Nephron progenitor cell (in vitro differentiated cells): ENCODE data around the gene DPYSL3.

Source experiments
- DNase-seq: peaks from one replicate; pipeline ENCODE4 v3.0.0; 2021
- H3K27ac Mint-ChIP-seq: 2 replicates; pipeline ENCODE4 v1.8.0; 2021; ENCODE audit warnings: mild to moderate bottlenecking, moderate library complexity, mixed read lengths
- H3K27me3 Mint-ChIP-seq: 2 replicates; pipeline ENCODE4 v1.8.0; 2021; ENCODE audit warnings: mild to moderate bottlenecking, low read depth, mixed read lengths; ENCODE audit not compliant: poor library complexity
- H3K36me3 Mint-ChIP-seq: 2 replicates; pipeline ENCODE4 v1.8.0; 2021; ENCODE audit warnings: low read depth, mixed read lengths
- H3K4me1 Mint-ChIP-seq: 2 replicates; pipeline ENCODE4 v1.8.0; 2021; ENCODE audit warnings: mixed read lengths
- H3K4me3 Mint-ChIP-seq: 2 replicates; pipeline ENCODE4 v1.8.0; 2021; ENCODE audit warnings: mild to moderate bottlenecking, moderate library complexity, mixed read lengths
- H3K9me3 Mint-ChIP-seq: 2 replicates; pipeline ENCODE4 v1.8.0; 2021; ENCODE audit warnings: mild to moderate bottlenecking, moderate library complexity, mixed read lengths
- CTCF ChIP-seq: fragments of 200-600 bp; sonication (generic); IDR thresholded peaks from 2 replicates; pipeline ENCODE4 v1.5.0; 2021; ENCODE audit warnings: antibody characterized with exemption

DPYSL3 gene

GRCh38 chr5:147465747-147466146 is 44.1 kb downstream of the DPYSL3 start:
- H3K36me3 Mint-ChIP-seq: peaks cover 4% of the 10 kb centered on the region
- TF ChIP-seq CTCF: no peak
- peaks cover 20% of the 10 kb centered on the region for H3K4me1 Mint-ChIP-seq
- no peak for DNase-seq
- H3K4me3 Mint-ChIP-seq: no peak overlapping the region
- no peaks in the 10 kb centered on the region for H3K27me3 Mint-ChIP-seq
- H3K27ac Mint-ChIP-seq: no peak overlapping the region
- peaks cover 4% of the 10 kb centered on the region for H3K9me3 Mint-ChIP-seq

GRCh38 chr5:147464211-147464610 is 45.7 kb downstream of the DPYSL3 start:
- peak; percentile 42 for TF ChIP-seq CTCF

GRCh38 chr5:147461915-147462314 is 48.0 kb downstream of the DPYSL3 start:
- DNase-seq: no peak
- no peak for TF ChIP-seq CTCF
- Mint-ChIP-seq H3K27ac (no peak overlapping the region), H3K4me3 (no peak overlapping the region), H3K36me3 (peaks cover 16% of the 10 kb centered on the region), H3K9me3 (peaks cover 10% of the 10 kb centered on the region), H3K4me1 (peaks cover 20% of the 10 kb centered on the region), H3K27me3 (no peaks in the 10 kb centered on the region)

More at GRCh38 chr5:147464211-147464610, 45.7 kb downstream of the DPYSL3 start:
- Mint-ChIP-seq H3K4me3 (no peak overlapping the region), H3K27ac (no peak overlapping the region), H3K9me3 (peaks cover 10% of the 10 kb centered on the region), H3K27me3 (no peaks in the 10 kb centered on the region), H3K4me1 (peaks cover 20% of the 10 kb centered on the region), H3K36me3 (peaks cover 4% of the 10 kb centered on the region)
- no peak for DNase-seq

GRCh38 chr5:147460380-147460779 is 49.5 kb downstream of the DPYSL3 start:
- Mint-ChIP-seq H3K27ac (no peak overlapping the region), H3K36me3 (peaks cover 16% of the 10 kb centered on the region), H3K4me3 (no peak overlapping the region), H3K9me3 (peaks cover 10% of the 10 kb centered on the region), H3K4me1 (peaks cover 15% of the 10 kb centered on the region), H3K27me3 (no peaks in the 10 kb centered on the region)
- no peak for TF ChIP-seq CTCF
- no peak for DNase-seq

GRCh38 chr5:147458581-147458980 is 51.3 kb downstream of the DPYSL3 start:
- TF ChIP-seq CTCF: no peak
- H3K27ac Mint-ChIP-seq: no peak overlapping the region
- H3K9me3 Mint-ChIP-seq: peaks cover 10% of the 10 kb centered on the region
- no peak for DNase-seq
- H3K4me3 Mint-ChIP-seq: no peak overlapping the region
- H3K4me1 Mint-ChIP-seq: peaks cover 24% of the 10 kb centered on the region
- H3K27me3 Mint-ChIP-seq: no peaks in the 10 kb centered on the region
- H3K36me3 Mint-ChIP-seq: peaks cover 16% of the 10 kb centered on the region

GRCh38 chr5:147455822-147456450 is 53.9 kb downstream of the DPYSL3 start:
- H3K4me3 Mint-ChIP-seq: no peak overlapping the region
- H3K27me3 Mint-ChIP-seq: peaks cover 12% of the 10 kb centered on the region
- DNase-seq: no peak
- H3K36me3 Mint-ChIP-seq: peaks cover 16% of the 10 kb centered on the region
- no peak for TF ChIP-seq CTCF
- H3K27ac Mint-ChIP-seq: no peak overlapping the region
- H3K9me3 Mint-ChIP-seq: peaks cover 7% of the 10 kb centered on the region
- peaks cover 44% of the 10 kb centered on the region for H3K4me1 Mint-ChIP-seq
